Measurements from ENCODE around the gene RTP1.

GRCh38 chr3:187197335-187197649, at the start of gene RTP1:
- no peak for TF ChIP-seq POLR2A (IDR thresholded peaks at IDR 0.05)
- TF ChIP-seq CTCF (IDR thresholded peaks at IDR 0.05): no peak

Data from upper lobe of left lung (tissue), 4 donors.